Activated CD4-positive, alpha-beta memory T cell treated with anti-CD3 and anti-CD28 coated beads for 36 hours (primary cell): ENCODE results near the gene ABTB2. TPM values are rescaled to one million over a fixed set of nuclear protein-coding genes. Genes with fewer than 3 reads are reported as not detected.
A peak's percentile ranks its signal among the peaks of the same experiment; 100 is the strongest.
"Not testable (repeated sequence)": the region's sequence is repeated elsewhere in the genome, so short reads cannot be mapped to it uniquely, and the experiment has no call there.

ENCODE experiments used
- CTCF ChIA-PET: fragments of 350-600 bp; sonication (Branson Sonifier 250); formaldehyde crosslinking; loops from one replicate; lab custom pipeline; 2021; ENCODE audit warnings: antibody characterized with exemption, inconsistent platforms; lab: Charles Lee
- POLR2A ChIA-PET: fragments of 350-600 bp; sonication (Branson Sonifier 250); formaldehyde crosslinking; loops from one replicate; lab custom pipeline; 2021; ENCODE audit warnings: antibody characterized with exemption; lab: Charles Lee
- DNase-seq: peaks from one replicate; pipeline ENCODE4 v3.0.0-alpha.2; 2020
- H3K27ac Mint-ChIP-seq: one replicate; pipeline ENCODE4 v1.8.0; 2021; ENCODE audit warnings: mixed read lengths
- H3K27me3 Mint-ChIP-seq: one replicate; pipeline ENCODE4 v1.8.0; 2021; ENCODE audit warnings: mixed read lengths
- H3K36me3 Mint-ChIP-seq: one replicate; pipeline ENCODE4 v1.8.0; 2021; ENCODE audit warnings: mixed read lengths
- H3K4me1 Mint-ChIP-seq: one replicate; pipeline ENCODE4 v1.8.0; 2021; ENCODE audit warnings: low read depth, mixed read lengths
- H3K4me3 Mint-ChIP-seq: one replicate; pipeline ENCODE4 v1.8.0; 2021; ENCODE audit warnings: mild to moderate bottlenecking, mixed read lengths
- H3K9me3 Mint-ChIP-seq: one replicate; pipeline ENCODE4 v1.8.0; 2021; ENCODE audit warnings: mixed read lengths
- intact Hi-C: fragments of 100-400 bp; cut with micrococcal nuclease; formaldehyde crosslinking; loops from one replicate; pipeline ENCODE4 v1.15.1; 2023
- total RNA-seq, 2 experiments: library from RNA; stranded (reverse); gene quantifications; one replicate each; pipeline ENCODE4 v1.2.3, GENCODE V29; 2021

Gene ABTB2
- total RNA-seq, 2 experiments from 2014 or later, result 1.8 to 1.9 TPM

GRCh38 chr11:34251589-34251980 is 106.2 kb downstream of the ABTB2 start:
- H3K4me3 Mint-ChIP-seq, result no peak overlapping the region
- peaks cover 18% of the 10 kb centered on the region for H3K27me3 Mint-ChIP-seq
- POLR2A ChIA-PET, result interaction anchor here (1.5 to 4.5 kb wide), 2 partner anchors 17 to 36 kb away, joined by 3 to 25 read pairs; no protein-coding TSS in a partner anchor
- no peak overlapping the region for H3K27ac Mint-ChIP-seq
- peaks cover 2% of the 10 kb centered on the region for H3K36me3 Mint-ChIP-seq
- no peaks in the 10 kb centered on the region for H3K9me3 Mint-ChIP-seq
- no peak for DNase-seq
- peaks cover 49% of the 10 kb centered on the region for H3K4me1 Mint-ChIP-seq
- CTCF ChIA-PET, result interaction anchor here (1.6 to 2.1 kb wide), 2 partner anchors 77 to 107 kb away, joined by 5 to 13 read pairs; partner anchors contain the start of gene ABTB2
- intact Hi-C loops, result loop anchor here (2.0 kb wide), 1 partner anchor 77 kb away; no protein-coding TSS in a partner anchor

GRCh38 chr11:34250732-34251588 is 106.8 kb downstream of the ABTB2 start:
- H3K36me3 Mint-ChIP-seq, result peaks cover 2% of the 10 kb centered on the region
- H3K4me1 Mint-ChIP-seq, result peaks cover 52% of the 10 kb centered on the region
- CTCF ChIA-PET, result interaction anchor here (1.3 to 2.1 kb wide), 3 partner anchors 8 to 107 kb away, joined by 3 to 13 read pairs (median 5); partner anchors contain the start of gene ABTB2
- peak; percentile 82 for DNase-seq
- POLR2A ChIA-PET, result interaction anchor here (0.9 to 4.5 kb wide), 3 partner anchors 17 to 514 kb away, joined by 3 to 25 read pairs (median 3); no protein-coding TSS in a partner anchor
- no peak overlapping the region for H3K27ac Mint-ChIP-seq
- intact Hi-C loops, result loop anchor here (2.0 kb wide), 1 partner anchor 76 kb away; no protein-coding TSS in a partner anchor
- no peaks in the 10 kb centered on the region for H3K9me3 Mint-ChIP-seq
- H3K27me3 Mint-ChIP-seq, result peaks cover 18% of the 10 kb centered on the region
- H3K4me3 Mint-ChIP-seq, result peak overlapping the region; percentile 14

GRCh38 chr11:34250211-34250610 is 107.6 kb downstream of the ABTB2 start:
- Mint-ChIP-seq H3K4me3 (no peak overlapping the region), H3K9me3 (no peaks in the 10 kb centered on the region), H3K27me3 (peaks cover 20% of the 10 kb centered on the region), H3K36me3 (peaks cover 2% of the 10 kb centered on the region), H3K4me1 (peaks cover 59% of the 10 kb centered on the region), H3K27ac (no peak overlapping the region)
- ChIA-PET CTCF (interaction anchor here (0.6 to 2.9 kb wide), 5 partner anchors 9 to 76 kb away, joined by 3 to 21 read pairs (median 3); no protein-coding TSS in a partner anchor), POLR2A (interaction anchor here (0.9 to 4.5 kb wide), 2 partner anchors 16 to 513 kb away, joined by 3 to 25 read pairs; no protein-coding TSS in a partner anchor)
- DNase-seq, result no peak
- intact Hi-C loops, result loop anchor here (2.0 kb wide), 1 partner anchor 75 kb away; no protein-coding TSS in a partner anchor

GRCh38 chr11:34249439-34249838 is 108.4 kb downstream of the ABTB2 start:
- peaks cover 20% of the 10 kb centered on the region for H3K27me3 Mint-ChIP-seq
- DNase-seq, result no peak
- no peak overlapping the region for H3K27ac Mint-ChIP-seq
- ChIA-PET POLR2A (interaction anchor here (4.5 kb wide), 1 partner anchor 15 kb away, joined by 25 read pairs; no protein-coding TSS in a partner anchor), CTCF (interaction anchor here (1.0 to 2.9 kb wide), 4 partner anchors 11 to 262 kb away, joined by 3 to 21 read pairs (median 4); no protein-coding TSS in a partner anchor)
- intact Hi-C loops, result loop anchor here (5.0 kb wide), 1 partner anchor 197 kb away; the partner anchor contains the start of gene CAPRIN1
- no peaks in the 10 kb centered on the region for H3K9me3 Mint-ChIP-seq
- H3K4me3 Mint-ChIP-seq, result no peak overlapping the region
- peaks cover 67% of the 10 kb centered on the region for H3K4me1 Mint-ChIP-seq
- H3K36me3 Mint-ChIP-seq, result peaks cover 2% of the 10 kb centered on the region

- H3K4me3 Mint-ChIP-seq, H3K9me3 Mint-ChIP-seq, H3K36me3 Mint-ChIP-seq, H3K27ac Mint-ChIP-seq, POLR2A ChIA-PET, DNase-seq: not testable (repeated sequence)
- peaks cover 16% of the 10 kb centered on the region for H3K27me3 Mint-ChIP-seq
- CTCF ChIA-PET, result interaction anchor here (1.2 to 1.9 kb wide), 2 partner anchors 11 to 31 kb away, joined by 3 to 6 read pairs; no protein-coding TSS in a partner anchor
- peaks cover 82% of the 10 kb centered on the region for H3K4me1 Mint-ChIP-seq
- intact Hi-C loops, result loop anchor here (5.0 kb wide), 1 partner anchor 194 kb away; the partner anchor contains the start of gene CAPRIN1
Measured at GRCh38 chr11:34246511-34246910, 111.3 kb downstream of the ABTB2 start.

GRCh38 chr11:34245041-34245440 is 112.8 kb downstream of the ABTB2 start:
- intact Hi-C loops, result loop anchor here (2.0 to 5.0 kb wide), 2 partner anchors 114 to 193 kb away; partner anchors contain the start of genes ABTB2 and CAPRIN1
- Mint-ChIP-seq H3K36me3 (peaks cover 2% of the 10 kb centered on the region), H3K4me1 (peaks cover 78% of the 10 kb centered on the region), H3K27ac (peak overlapping the region; percentile 4), H3K4me3 (no peak overlapping the region), H3K27me3 (peaks cover 8% of the 10 kb centered on the region), H3K9me3 (no peaks in the 10 kb centered on the region)
- ChIA-PET CTCF (interaction anchor here (1.4 kb wide), 1 partner anchor 71 kb away, joined by 3 read pairs; no protein-coding TSS in a partner anchor), POLR2A (interaction anchor here (2.9 kb wide), 1 partner anchor 11 kb away, joined by 15 read pairs; no protein-coding TSS in a partner anchor)
- DNase-seq, result peak; percentile 49

- ChIA-PET POLR2A (interaction anchor here (2.9 kb wide), 1 partner anchor 9 kb away, joined by 15 read pairs; no protein-coding TSS in a partner anchor), CTCF (interaction anchor here (0.7 to 1.4 kb wide), 4 partner anchors 9 to 377 kb away, joined by 3 read pairs; no protein-coding TSS in a partner anchor)
- intact Hi-C loops, result loop anchor here (1.0 to 5.0 kb wide), 4 partner anchors 9 to 1202 kb away; partner anchors contain the start of gene ABTB2
- H3K27me3 Mint-ChIP-seq, result peaks cover 5% of the 10 kb centered on the region
- peaks cover 2% of the 10 kb centered on the region for H3K36me3 Mint-ChIP-seq
- peak; percentile 83 for DNase-seq
- H3K27ac Mint-ChIP-seq, result peak overlapping the region; percentile 38
- no peaks in the 10 kb centered on the region for H3K9me3 Mint-ChIP-seq
- no peak overlapping the region for H3K4me3 Mint-ChIP-seq
- peaks cover 74% of the 10 kb centered on the region for H3K4me1 Mint-ChIP-seq
Measured at GRCh38 chr11:34243600-34244464, 114.0 kb downstream of the ABTB2 start.

- CTCF ChIA-PET, result interaction anchor here (1.2 kb wide), 1 partner anchor 28 kb away, joined by 5 read pairs; no protein-coding TSS in a partner anchor
- POLR2A ChIA-PET, result no interaction called here
- no peak overlapping the region for H3K4me3 Mint-ChIP-seq
Measured at GRCh38 chr11:34242037-34242625, 115.7 kb downstream of the ABTB2 start.

GRCh38 chr11:34240150-34240494 is 117.7 kb downstream of the ABTB2 start:
- Mint-ChIP-seq H3K27me3 (peaks cover 8% of the 10 kb centered on the region), H3K4me3 (no peak overlapping the region), H3K27ac (no peak overlapping the region), H3K9me3 (no peaks in the 10 kb centered on the region), H3K36me3 (no peaks in the 10 kb centered on the region), H3K4me1 (peaks cover 56% of the 10 kb centered on the region)
- intact Hi-C loops, result loop anchor here (5.0 kb wide), 1 partner anchor 1198 kb away; no protein-coding TSS in a partner anchor
- ChIA-PET POLR2A (interaction anchor here (0.8 to 1.3 kb wide), 2 partner anchors 25 to 118 kb away, joined by 3 to 5 read pairs; partner anchors contain the start of gene ABTB2), CTCF (interaction anchor here (0.6 to 3.7 kb wide), 3 partner anchors 66 to 904 kb away, joined by 3 to 15 read pairs (median 3); partner anchors contain the start of gene ABTB2)
- DNase-seq, result no peak

More at GRCh38 chr11:34242037-34242625, 115.7 kb downstream of the ABTB2 start:
- intact Hi-C loops, result loop anchor here (5.0 kb wide), 1 partner anchor 1200 kb away; no protein-coding TSS in a partner anchor
- Mint-ChIP-seq H3K27ac (no peak overlapping the region), H3K9me3 (no peaks in the 10 kb centered on the region), H3K4me1 (peaks cover 57% of the 10 kb centered on the region), H3K36me3 (no peaks in the 10 kb centered on the region), H3K27me3 (peaks cover 5% of the 10 kb centered on the region)
- no peak for DNase-seq
